ENCODE results near the gene STK17A. TPM values are rescaled to one million over a fixed set of nuclear protein-coding genes. Genes with fewer than 3 reads are reported as not detected.
A peak's percentile ranks its signal among the peaks of the same experiment; 100 is the strongest.

STK17A gene
- 75.4 and 82.5 TPM in 2 replicates for total RNA-seq (2014; rRNA removed)
- percentile 97 among the genes with signal in this experiment for Bru-seq, nascent RNA
- percentile 91 among the genes with signal in this experiment for BruChase-seq, experiment 1, labeled RNA remaining after a 6-hour chase
- percentile 92 among the genes with signal in this experiment for BruChase-seq, experiment 2, labeled RNA remaining after a 2-hour chase
- long read RNA-seq, transcript STK17A-201 (7 exons, 3,368 nt) = major isoform, 144 of 193 reads
- long read RNA-seq, partial matches to known transcripts = 16 of 193 reads
- long read RNA-seq, other reads (novel, unspliced or antisense) = 32 of 193 reads

DNA sequence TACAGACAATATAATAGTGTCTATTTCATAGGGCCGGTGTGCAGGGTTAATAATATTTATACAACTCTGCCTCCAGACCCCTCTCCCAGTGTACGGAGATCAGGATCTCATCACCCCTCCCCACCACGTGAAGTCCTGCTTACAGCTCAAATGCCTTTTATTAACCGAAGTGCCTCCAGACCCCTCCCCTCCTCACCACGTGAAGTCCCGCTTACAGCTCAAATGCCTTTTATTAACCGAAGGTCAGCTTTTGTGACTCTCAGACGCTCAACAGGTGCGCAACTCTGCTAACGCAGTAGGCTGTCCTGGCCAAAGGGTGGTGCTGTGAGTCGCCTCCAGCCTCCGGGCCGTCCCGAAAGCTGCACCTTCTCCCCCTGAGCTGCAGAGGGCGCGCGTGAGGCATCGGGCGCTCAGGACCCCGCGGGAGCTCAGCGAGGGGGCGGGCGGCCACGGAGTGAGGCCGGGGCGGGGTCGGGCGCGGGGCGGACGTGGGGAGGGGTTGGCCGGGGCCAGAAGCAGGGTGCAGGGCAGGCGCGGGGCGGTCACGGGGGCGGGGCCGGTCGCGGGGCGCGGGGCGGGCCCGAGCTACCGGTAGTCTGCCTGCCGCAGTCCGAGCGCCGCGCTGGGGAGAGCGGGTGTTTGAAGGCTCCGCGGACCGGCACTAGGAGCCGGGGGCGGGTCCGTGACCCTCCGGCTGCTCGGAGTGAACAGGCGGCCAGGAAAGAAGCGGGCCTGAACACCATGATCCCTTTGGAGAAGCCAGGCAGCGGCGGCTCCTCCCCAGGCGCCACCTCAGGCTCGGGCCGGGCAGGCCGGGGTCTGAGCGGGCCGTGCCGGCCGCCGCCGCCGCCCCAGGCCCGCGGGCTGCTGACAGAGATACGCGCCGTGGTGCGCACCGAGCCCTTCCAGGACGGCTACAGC, at the start of gene STK17A:
STK17A (plus strand) TSS at position 606 of the 921 bp plus-strand sequence; CDS start at position 742, 136 bp downstream.
- ChIA-PET CTCF (interaction anchor here (0.5 to 2.4 kb wide), 44 partner anchors 10 to 650 kb away, joined by 3 to 167 read pairs (median 5); partner anchors contain the start of genes BLVRA, MRPL32 and PSMA2), POLR2A (ENCODE audit: unreplicated experiment) (interaction anchor here (0.5 to 1.4 kb wide), 50 partner anchors 9 to 1493 kb away, joined by 3 to 120 read pairs (median 8); partner anchors contain the start of genes COA1, MRPL32 and PSMA2)
- peak within 1 kb of the TSS; percentile 58 for H2AFZ ChIP-seq (ENCODE audit: low read length)
- no TSS peak for BruUV-seq (replicated peaks)
- peak within 1 kb of the TSS; percentile 84 for H3K4me2 ChIP-seq (ENCODE audit: low read length)
- peaks cover 48% of the 10 kb centered on the region for H3K79me2 ChIP-seq (ENCODE audit: low read length)
- peaks cover 41% of the 10 kb centered on the region for H4K20me1 ChIP-seq (ENCODE audit: low read length)
- ATAC-seq (peak; percentile 72), DNase-seq (peak; percentile 92)
- intact Hi-C loops (cut with micrococcal nuclease) = loop anchor here (1.0 kb wide), 3 partner anchors 118 to 257 kb away; no protein-coding TSS in a partner anchor
- H3K27ac ChIP-seq (ENCODE audit: low read length) = peak within 1 kb of the TSS; percentile 74
- no peaks in the 10 kb centered on the region for H3F3A ChIP-seq (ENCODE audit: low read length, unreplicated experiment)
- H3K9ac ChIP-seq (ENCODE audit: low read length) = peak within 1 kb of the TSS; percentile 90
- H3K9me3 ChIP-seq (ENCODE audit: low read length) = no peaks in the 10 kb centered on the region
- H3K9me2 ChIP-seq (replicated peaks; ENCODE audit: low read length) = no peaks in the 10 kb centered on the region
- no peaks in the 10 kb centered on the region for H3K36me3 ChIP-seq (ENCODE audit: low read depth, low read length)
- peak within 1 kb of the TSS; percentile 95 for H3K4me3 ChIP-seq (ENCODE audit: low read length)
- TF ChIP-seq EZH2phosphoT487 (IDR thresholded peaks at IDR 0.05; ENCODE audit: borderline replicate concordance, low read length) (no peak), EZH2 (IDR thresholded peaks at IDR 0.05; ENCODE audit: low read length, unreplicated experiment) (no peak)
- TF ChIP-seq, protein P1, sequence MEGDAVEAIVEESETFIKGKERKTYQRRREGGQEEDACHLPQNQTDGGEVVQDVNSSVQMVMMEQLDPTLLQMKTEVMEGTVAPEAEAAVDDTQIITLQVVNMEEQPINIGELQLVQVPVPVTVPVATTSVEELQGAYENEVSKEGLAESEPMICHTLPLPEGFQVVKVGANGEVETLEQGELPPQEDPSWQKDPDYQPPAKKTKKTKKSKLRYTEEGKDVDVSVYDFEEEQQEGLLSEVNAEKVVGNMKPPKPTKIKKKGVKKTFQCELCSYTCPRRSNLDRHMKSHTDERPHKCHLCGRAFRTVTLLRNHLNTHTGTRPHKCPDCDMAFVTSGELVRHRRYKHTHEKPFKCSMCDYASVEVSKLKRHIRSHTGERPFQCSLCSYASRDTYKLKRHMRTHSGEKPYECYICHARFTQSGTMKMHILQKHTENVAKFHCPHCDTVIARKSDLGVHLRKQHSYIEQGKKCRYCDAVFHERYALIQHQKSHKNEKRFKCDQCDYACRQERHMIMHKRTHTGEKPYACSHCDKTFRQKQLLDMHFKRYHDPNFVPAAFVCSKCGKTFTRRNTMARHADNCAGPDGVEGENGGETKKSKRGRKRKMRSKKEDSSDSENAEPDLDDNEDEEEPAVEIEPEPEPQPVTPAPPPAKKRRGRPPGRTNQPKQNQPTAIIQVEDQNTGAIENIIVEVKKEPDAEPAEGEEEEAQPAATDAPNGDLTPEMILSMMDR (conservative IDR thresholded peaks at IDR 0.05; ENCODE audit: low read depth, low read length) = peak; percentile 94
- H3K27me3 ChIP-seq (ENCODE audit: low read length) = no peaks in the 10 kb centered on the region
- peaks cover 25% of the 10 kb centered on the region for H3K4me1 ChIP-seq (ENCODE audit: insufficient read depth, low read length)

DNA sequence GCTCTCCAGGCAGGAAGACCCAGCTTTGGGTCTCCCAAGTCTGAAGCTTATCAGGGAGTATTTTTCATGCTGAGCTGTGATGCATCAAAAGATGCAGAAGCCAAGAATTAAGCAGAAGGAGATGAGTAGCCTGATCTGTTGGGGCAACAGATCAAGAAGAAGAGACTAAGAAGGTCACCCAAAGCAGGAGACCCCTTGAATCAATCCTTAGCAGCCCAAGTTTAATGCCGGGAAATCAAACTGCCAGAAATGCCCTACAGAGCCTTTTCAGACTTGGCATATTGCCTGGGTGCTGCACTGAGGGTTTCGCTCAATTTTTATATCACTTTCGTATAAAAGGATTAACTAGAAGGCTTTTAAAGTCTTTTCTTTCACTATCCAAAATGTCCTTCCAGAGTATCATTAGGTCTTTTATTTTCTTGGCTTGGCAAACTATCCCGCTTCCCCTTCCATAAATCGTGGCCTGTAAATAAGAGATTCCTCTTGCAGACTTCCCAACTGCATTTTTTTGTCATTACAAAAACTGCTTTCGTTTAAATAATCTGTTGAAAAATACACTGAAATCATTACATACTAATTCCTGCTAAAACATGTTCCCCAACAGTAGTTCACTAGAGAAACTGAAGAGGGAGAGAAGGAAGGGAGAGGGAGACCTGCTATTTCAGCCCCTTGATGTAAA, 49.0 kb upstream of the STK17A start:
- no TSS peak for BruUV-seq (replicated peaks)
- Histone ChIP-seq H3K27ac (ENCODE audit: low read length) (no peak overlapping the region), H2AFZ (ENCODE audit: low read length) (no peak overlapping the region), H3K36me3 (ENCODE audit: low read depth, low read length) (no peaks in the 10 kb centered on the region), H3K9ac (ENCODE audit: low read length) (no peak overlapping the region), H3K4me3 (ENCODE audit: low read length) (no peak overlapping the region), H3K9me3 (ENCODE audit: low read length) (no peaks in the 10 kb centered on the region), H3K79me2 (ENCODE audit: low read length) (no peaks in the 10 kb centered on the region), H4K20me1 (ENCODE audit: low read length) (no peaks in the 10 kb centered on the region), H3K4me2 (ENCODE audit: low read length) (no peak overlapping the region), H3F3A (ENCODE audit: low read length, unreplicated experiment) (no peaks in the 10 kb centered on the region), H3K4me1 (ENCODE audit: insufficient read depth, low read length) (peaks cover 13% of the 10 kb centered on the region), H3K9me2 (replicated peaks; ENCODE audit: low read length) (no peaks in the 10 kb centered on the region), H3K27me3 (ENCODE audit: low read length) (no peaks in the 10 kb centered on the region)
- intact Hi-C loops (cut with micrococcal nuclease) = no loop called here
- DNase-seq (no peak), ATAC-seq (no peak)
- TF ChIP-seq, protein P1 (conservative IDR thresholded peaks at IDR 0.05; ENCODE audit: low read depth, low read length) = no peak
- TF ChIP-seq EZH2 (IDR thresholded peaks at IDR 0.05; ENCODE audit: low read length, unreplicated experiment) (no peak), EZH2phosphoT487 (IDR thresholded peaks at IDR 0.05; ENCODE audit: borderline replicate concordance, low read length) (no peak)
- ChIA-PET POLR2A (ENCODE audit: unreplicated experiment) (no interaction called here), CTCF (interaction anchor here (0.7 kb wide), 1 partner anchor 114 kb away, joined by 3 read pairs; no protein-coding TSS in a partner anchor)

Measured in PC-3 (cell line).